GM19023 (cell line): ENCODE data around the gene SLC2A9.

Source experiments
- ATAC-seq: cut with Tn5 transposase; IDR thresholded peaks from one replicate; pipeline ENCODE4 v1.9.1; 2021; ENCODE audit warnings: mild to moderate bottlenecking, moderate library complexity; ENCODE audit not compliant: unreplicated experiment

Gene SLC2A9

GRCh38 chr4:10022346-10023049 lies 1.2 kb upstream of the SLC2A9 start:
- no peak for ATAC-seq

GRCh38 chr4:10021653-10022023 lies 341 bp upstream of the SLC2A9 start:
- ATAC-seq, result no peak

- no peak for ATAC-seq
These were observed 1.2 kb downstream of the SLC2A9 start for GRCh38 chr4:10020106-10020505.

GRCh38 chr4:10019521-10020051 lies 1.7 kb downstream of the SLC2A9 start:
- no peak for ATAC-seq

GRCh38 chr4:10018818-10019461 lies 2.4 kb downstream of the SLC2A9 start:
- peak; percentile 97 for ATAC-seq

- ATAC-seq, result no peak
These were observed 4.0 kb downstream of the SLC2A9 start for GRCh38 chr4:10017037-10017893.

GRCh38 chr4:10016169-10016568 lies 5.1 kb downstream of the SLC2A9 start:
- no peak for ATAC-seq

GRCh38 chr4:10015140-10015753 lies 6.0 kb downstream of the SLC2A9 start:
- no peak for ATAC-seq

- peak; percentile 62 for ATAC-seq
These were observed 7.6 kb downstream of the SLC2A9 start for GRCh38 chr4:10013722-10014121.

- no peak for ATAC-seq
These were observed 9.4 kb downstream of the SLC2A9 start for GRCh38 chr4:10011885-10012284.

- no peak for ATAC-seq
These were observed 10.0 kb downstream of the SLC2A9 start for GRCh38 chr4:10011277-10011676.

- ATAC-seq, result no peak
These were observed 11.3 kb downstream of the SLC2A9 start for GRCh38 chr4:10009861-10010500.

- ATAC-seq, result no peak
These were observed 12.7 kb downstream of the SLC2A9 start for GRCh38 chr4:10008609-10009005.

GRCh38 chr4:10007793-10008608 lies 13.3 kb downstream of the SLC2A9 start:
- peak; percentile 58 for ATAC-seq

GRCh38 chr4:10007436-10007740 lies 13.9 kb downstream of the SLC2A9 start:
- ATAC-seq, result peak; percentile 48

- ATAC-seq, result peak; percentile 11
These were observed 14.5 kb downstream of the SLC2A9 start for GRCh38 chr4:10006601-10007435.

- ATAC-seq, result no peak
These were observed 15.1 kb downstream of the SLC2A9 start for GRCh38 chr4:10006231-10006600.

GRCh38 chr4:10005632-10006031 lies 15.7 kb downstream of the SLC2A9 start:
- no peak for ATAC-seq

GRCh38 chr4:10003666-10004065 lies 17.6 kb downstream of the SLC2A9 start:
- no peak for ATAC-seq
